Measurements from ENCODE around the gene ADH1C. TPM values are rescaled to one million over a fixed set of nuclear protein-coding genes. Genes with fewer than 3 reads are reported as not detected.

The ADH1C gene
- total RNA-seq, 1 experiment from 2014 or later: not detected

GRCh38 chr4:99362768-99363167 lies 10.2 kb upstream of the ADH1C start:
- Mint-ChIP-seq H3K36me3 (ENCODE audit: insufficient read depth in 1 of 3, low read depth in 3 of 3) (peaks cover 3 to 10% (median 4%) of the 10 kb centered on the region in 3 experiments; a peak in 3 of 7 replicates), H3K9me3 (peaks cover 18 to 28% of the 10 kb centered on the region in 2 experiments), H3K27ac (no peak overlapping the region), H3K4me1 (no peaks in the 10 kb centered on the region), H3K27me3 (ENCODE audit: low read depth) (no peaks in the 10 kb centered on the region), H3K4me3 (no peak overlapping the region)
- H4K20me1 ChIP-seq (ENCODE audit: control insufficient read depth, insufficient read depth, insufficient read length): no peaks in the 10 kb centered on the region
- no peak overlapping the region for H4K8ac ChIP-seq (replicated peaks; ENCODE audit: insufficient read length, low read depth, low read length)
- H3K79me1 ChIP-seq (ENCODE audit: insufficient read depth, low read depth, low read length, poor library complexity, severe bottlenecking): no peaks in the 10 kb centered on the region
- TF ChIP-seq CTCF (conservative IDR thresholded peaks at IDR 0.05): no peak
- H2BK12ac ChIP-seq (ENCODE audit: insufficient read length, low read depth, low read length): no peak overlapping the region
- H3K4ac ChIP-seq (ENCODE audit: low read depth, low read length): no peak overlapping the region
- H2BK20ac ChIP-seq (ENCODE audit: low read depth, low read length, poor library complexity, severe bottlenecking): no peak overlapping the region
- no peak overlapping the region for H3T11ph ChIP-seq (ENCODE audit: low read length)
- H3K9me3 ChIP-seq (ENCODE audit: control insufficient read depth, low read depth, low read length): no peaks in the 10 kb centered on the region
- no peak overlapping the region for H3K18ac ChIP-seq (ENCODE audit: insufficient read length, low read depth, low read length)
- H2AK5ac ChIP-seq (ENCODE audit: insufficient read length, low read length): no peak overlapping the region
- no peak overlapping the region for H2AFZ ChIP-seq (ENCODE audit: low read length)
- no peak overlapping the region for H3K4me2 ChIP-seq (ENCODE audit: insufficient read depth, insufficient read length, low read length)
- no peak overlapping the region for H3K56ac ChIP-seq (ENCODE audit: insufficient read length, low read depth, low read length)
- H3K14ac ChIP-seq (ENCODE audit: insufficient read depth, low read length): no peak overlapping the region
- no peaks in the 10 kb centered on the region for H3K23me2 ChIP-seq (ENCODE audit: insufficient read length, low read depth, low read length, poor library complexity, severe bottlenecking)
- H3K79me2 ChIP-seq (ENCODE audit: insufficient read depth, low read length): no peaks in the 10 kb centered on the region
- H4K91ac ChIP-seq (ENCODE audit: insufficient read length, low read depth, low read length): no peak overlapping the region
- H3K23ac ChIP-seq (ENCODE audit: insufficient read length, low read depth, low read length): no peak overlapping the region
- no peak overlapping the region for H2BK5ac ChIP-seq (ENCODE audit: insufficient read length, low read length)
- no peaks in the 10 kb centered on the region for H3K27me3 ChIP-seq (ENCODE audit: insufficient read depth, low read length)
- H4K5ac ChIP-seq (ENCODE audit: insufficient read length, low read depth, low read length): no peak overlapping the region
- DNase-seq: no peak
- H3K9ac ChIP-seq (ENCODE audit: extremely low read depth, insufficient read length, low read length): no peak overlapping the region
- no peaks in the 10 kb centered on the region for H3K4me1 ChIP-seq (ENCODE audit: insufficient read depth, low read length)
- H2BK120ac ChIP-seq (ENCODE audit: low read depth, low read length, poor library complexity, severe bottlenecking): no peak overlapping the region
- H2BK15ac ChIP-seq (ENCODE audit: low read depth, low read length): no peak overlapping the region
- H3K27ac ChIP-seq (ENCODE audit: insufficient read length, low read depth, low read length): no peak overlapping the region
